GM23338 (cell line): ENCODE measurements around the gene CLIC5. TPM values are rescaled to one million over a fixed set of nuclear protein-coding genes. Genes with fewer than 3 reads are reported as not detected.

Experiments
- ATAC-seq: fragments of 200-7000 bp; cut with Tn5 transposase; 3 replicates; pipeline ENCODE4 v1.9.1; 2020
- DNase-seq: peaks from one replicate; pipeline ENCODE4 v3.0.0-alpha.2; 2015; ENCODE audit warnings: low spot score
- H2AFZ ChIP-seq: fragments of 200-600 bp; sonication (generic); 2 replicates; pipeline ENCODE4 v1.8.0; 2016; ENCODE audit warnings: antibody characterized with exemption, mild to moderate bottlenecking, moderate library complexity
- H3F3A ChIP-seq: fragments of 200-600 bp; sonication (generic); replicated peaks from 2 replicates; pipeline ENCODE4 v1.8.0; 2017; ENCODE audit warnings: antibody characterized with exemption, mixed run types, low read depth
- H3K27ac ChIP-seq: fragments of 200-600 bp; sonication (generic); 2 replicates; pipeline ENCODE4 v1.6.1; 2016; ENCODE audit warnings: low read depth
- H3K27me3 ChIP-seq: fragments of 200-600 bp; sonication (generic); 2 replicates; pipeline ENCODE4 v1.8.0; 2016; ENCODE audit warnings: mild to moderate bottlenecking, mixed run types, moderate library complexity; ENCODE audit not compliant: insufficient read depth
- H3K36me3 ChIP-seq: fragments of 200-600 bp; sonication (generic); 2 replicates; pipeline ENCODE4 v1.8.0; 2016; ENCODE audit warnings: mild to moderate bottlenecking; ENCODE audit not compliant: insufficient read depth
- H3K4me1 ChIP-seq: fragments of 200-600 bp; sonication (generic); 2 replicates; pipeline ENCODE4 v1.8.0; 2016; ENCODE audit warnings: mild to moderate bottlenecking, moderate library complexity; ENCODE audit not compliant: insufficient read depth
- H3K4me2 ChIP-seq: fragments of 200-600 bp; sonication (generic); 2 replicates; pipeline ENCODE4 v1.7.1; 2017; ENCODE audit warnings: mixed run types
- H3K4me3 ChIP-seq: fragments of 200-600 bp; sonication (generic); 2 replicates; pipeline ENCODE4 v1.6.1; 2016; ENCODE audit warnings: mixed run types
- H3K79me2 ChIP-seq: fragments of 200-600 bp; sonication (generic); replicated peaks from 2 replicates; pipeline ENCODE4 v1.8.0; 2017; ENCODE audit warnings: mild to moderate bottlenecking; ENCODE audit not compliant: insufficient read depth
- H3K9me2 ChIP-seq: fragments of 200-600 bp; sonication (generic); 2 replicates; pipeline ENCODE4 v1.8.0; 2017; ENCODE audit not compliant: insufficient read depth
- H4K20me1 ChIP-seq: fragments of 200-600 bp; sonication (generic); replicated peaks from 2 replicates; pipeline ENCODE4 v1.8.0; 2017; ENCODE audit warnings: mild to moderate bottlenecking; ENCODE audit not compliant: insufficient read depth
- H3K27ac Mint-ChIP-seq: 2 replicates; pipeline ENCODE4 v1.8.0; 2020; ENCODE audit warnings: inconsistent platforms, mild to moderate bottlenecking, moderate library complexity, mixed read lengths
- H3K27me3 Mint-ChIP-seq: 3 replicates; pipeline ENCODE4 v1.8.0; 2022; ENCODE audit warnings: low read depth, mild to moderate bottlenecking, moderate library complexity, mixed read lengths, inconsistent platforms; ENCODE audit not compliant: insufficient read depth, poor library complexity
- H3K36me3 Mint-ChIP-seq: 3 replicates; pipeline ENCODE4 v1.8.0; 2021; ENCODE audit warnings: low read depth, mild to moderate bottlenecking, inconsistent platforms, moderate library complexity, mixed read lengths
- H3K4me1 Mint-ChIP-seq: 3 replicates; pipeline ENCODE4 v1.8.0; 2020; ENCODE audit warnings: mild to moderate bottlenecking, inconsistent platforms, mixed read lengths
- H3K4me3 Mint-ChIP-seq: 3 replicates; pipeline ENCODE4 v1.8.0; 2021; ENCODE audit warnings: moderate library complexity, mild to moderate bottlenecking, inconsistent platforms, mixed read lengths
- H3K9me3 Mint-ChIP-seq: 3 replicates; pipeline ENCODE4 v1.8.0; 2020; ENCODE audit warnings: moderate library complexity, mild to moderate bottlenecking, inconsistent platforms, mixed read lengths
- CREB1 ChIP-seq: fragments of 250-450 bp; sonication (Bioruptor Pico); IDR thresholded peaks from 2 replicates; pipeline ENCODE4 v1.5.0; 2020; ENCODE audit warnings: low read depth, mild to moderate bottlenecking, moderate library complexity
- CTCF ChIP-seq, 2 experiments: fragments of 200-600 bp in 1 of 2; sonication (generic) in 1 of 2; conservative IDR thresholded peaks; 2 replicates each; pipeline versions ENCODE4 v1.5.1 to v1.6.1; 2016 to 2017; ENCODE audit warnings: antibody characterized with exemption in 2 of 2, low read depth in 2 of 2, mild to moderate bottlenecking in 2 of 2, moderate library complexity in 1 of 2
- ETS1 ChIP-seq: IDR thresholded peaks from 2 replicates; pipeline ENCODE4 v1.6.1; 2016; ENCODE audit warnings: antibody characterized with exemption
- EZH2 ChIP-seq: fragments of 200-600 bp; sonication (generic); IDR thresholded peaks from one replicate; pipeline ENCODE4 v1.8.0; 2017; ENCODE audit warnings: antibody characterized with exemption, mild to moderate bottlenecking, low read depth; ENCODE audit not compliant: unreplicated experiment
- JUNB ChIP-seq: IDR thresholded peaks from one replicate; pipeline ENCODE4 v1.6.1; 2016; ENCODE audit warnings: antibody characterized with exemption; ENCODE audit not compliant: unreplicated experiment
- NANOG ChIP-seq: IDR thresholded peaks from 2 replicates; pipeline ENCODE4 v1.6.1; 2016; ENCODE audit warnings: antibody characterized with exemption, borderline replicate concordance
- STAT1 ChIP-seq: IDR thresholded peaks from one replicate; pipeline ENCODE4 v1.6.1; 2016; ENCODE audit warnings: antibody characterized with exemption; ENCODE audit not compliant: unreplicated experiment
- ZNF331 ChIP-seq: fragments of 250-450 bp; sonication (Bioruptor Pico); IDR thresholded peaks from 2 replicates; pipeline ENCODE4 v1.5.0; 2020; ENCODE audit warnings: low read depth, mild to moderate bottlenecking, moderate library complexity
- polyA plus RNA-seq: library from polyadenylated mRNA; unstranded; fragments of >200 nt; fragmentation: Nextera tagmentation; extraction: Ambion mirVana; gene quantifications from 2 replicates; pipeline ENCODE4 v1.2.1, GENCODE V29; 2016
- total RNA-seq: library from RNA; depleted of rRNA; stranded (reverse); fragments of >200 nt; shearing (Covaris generic); gene quantifications from 2 replicates; pipeline ENCODE4 v1.2.3, GENCODE V29; 2014

Gene CLIC5
- total and polyA plus RNA-seq, 2 experiments from 2014 or later: 0.08 TPM; not detected in 1

- peak overlapping the region; percentile 95 for H3K4me2 ChIP-seq
- no peaks in the 10 kb centered on the region; the same call in 2 of the 3 replicates for H3K36me3 Mint-ChIP-seq
- ATAC-seq (no peak), DNase-seq (no peak)
- no peaks in the 10 kb centered on the region; the same call in 1 of the 2 replicates for H3K36me3 ChIP-seq
- H3K27me3 ChIP-seq: peaks cover 46% of the 10 kb centered on the region
- no peak overlapping the region for H3K27ac Mint-ChIP-seq
- TF ChIP-seq CTCF (conservative IDR thresholded peaks at IDR 0.05; ENCODE audit: low read depth in 2 of 2): no peak
- H3K4me3 Mint-ChIP-seq: peak overlapping the region; percentile 71
- H2AFZ ChIP-seq: peak overlapping the region; percentile 80; the same call in 1 of the 2 replicates
- H3K4me3 ChIP-seq: peak overlapping the region; percentile 82
- H3K27ac ChIP-seq: no peak overlapping the region
- no peaks in the 10 kb centered on the region for H4K20me1 ChIP-seq
- H3K4me1 Mint-ChIP-seq: peaks cover 34% of the 10 kb centered on the region
- peaks cover 5% of the 10 kb centered on the region; the same call in 1 of the 2 replicates for H3F3A ChIP-seq
- peaks cover 6% of the 10 kb centered on the region; the same call in 1 of the 3 replicates for H3K9me3 Mint-ChIP-seq
- H3K27me3 Mint-ChIP-seq: peaks cover 39% of the 10 kb centered on the region
- peaks cover 7% of the 10 kb centered on the region; the same call in 1 of the 2 replicates for H3K9me2 ChIP-seq
- H3K4me1 ChIP-seq: peaks cover 21% of the 10 kb centered on the region
- no peaks in the 10 kb centered on the region for H3K79me2 ChIP-seq
Observed at GRCh38 chr6:46014046-46014445, 1.6 kb downstream of the CLIC5 start.

GRCh38 chr6:46013639-46014038, 2.0 kb downstream of the CLIC5 start:
- H3K27me3 ChIP-seq: peaks cover 46% of the 10 kb centered on the region
- Mint-ChIP-seq H3K4me1 (peaks cover 34% of the 10 kb centered on the region), H3K4me3 (peak overlapping the region; percentile 71)

More at GRCh38 chr6:46013639-46014038, 2.0 kb downstream of the CLIC5 start:
- Histone ChIP-seq H3K4me3 (peak overlapping the region; percentile 82), H4K20me1 (no peaks in the 10 kb centered on the region), H3K27ac (no peak overlapping the region), H3K9me2 (peaks cover 7% of the 10 kb centered on the region; the same call in 1 of the 2 replicates), H3K79me2 (no peaks in the 10 kb centered on the region), H3K36me3 (no peaks in the 10 kb centered on the region; the same call in 1 of the 2 replicates), H3K4me1 (peaks cover 21% of the 10 kb centered on the region), H3K4me2 (peak overlapping the region; percentile 95), H2AFZ (no peak overlapping the region), H3F3A (peaks cover 5% of the 10 kb centered on the region; the same call in 1 of the 2 replicates)
- Mint-ChIP-seq H3K27ac (no peak overlapping the region), H3K9me3 (peaks cover 6% of the 10 kb centered on the region; the same call in 1 of the 3 replicates), H3K36me3 (no peaks in the 10 kb centered on the region; the same call in 2 of the 3 replicates), H3K27me3 (peaks cover 39% of the 10 kb centered on the region)
- TF ChIP-seq ETS1: no peak
- TF ChIP-seq CTCF (conservative IDR thresholded peaks at IDR 0.05; ENCODE audit: low read depth in 2 of 2): no peak
- TF ChIP-seq CREB1 (CRISPR knock-in tag): no peak
- no peak for TF ChIP-seq STAT1
- TF ChIP-seq JUNB: no peak
- no peak for TF ChIP-seq ZNF331 (CRISPR knock-in tag)
- TF ChIP-seq NANOG: no peak
- TF ChIP-seq EZH2: no peak
- peak; percentile 53 for ATAC-seq
- peak; percentile 54 for DNase-seq
